ENCODE results near the gene ACTRT2.

The ACTRT2 gene

DNA sequence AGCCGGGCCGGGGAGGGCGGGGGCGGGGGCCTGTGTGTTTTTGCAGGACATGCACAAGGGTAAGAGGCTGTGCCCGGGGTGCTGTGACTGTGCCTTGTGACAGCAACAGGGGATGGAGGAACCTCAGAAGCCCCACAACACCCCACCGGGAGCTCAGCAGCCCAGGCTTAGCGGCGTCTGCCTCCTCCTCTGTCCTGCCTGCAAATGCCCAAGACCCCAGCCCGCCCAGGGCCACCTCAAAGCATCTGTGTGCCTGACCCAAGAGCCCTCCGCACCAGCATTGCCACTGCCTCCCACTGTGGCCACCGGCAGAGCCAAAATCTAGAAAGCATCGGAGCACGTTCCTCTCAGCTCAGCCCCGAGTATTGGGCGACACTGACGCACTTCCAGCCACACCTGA, 2.7 kb upstream of the ACTRT2 start:
- in situ Hi-C loops (cut with HindIII; ENCODE audit: low pct_unique_long_range_greater_than_20kb, low sequenced_read_pairs), result no loop called here
- no peak for TF ChIP-seq JUND (IDR thresholded peaks at IDR 0.05; ENCODE audit: low read depth)
- DNase-seq (ENCODE audit: low read depth in 1 of 2, low spot score in 1 of 2), result no peak

DNA sequence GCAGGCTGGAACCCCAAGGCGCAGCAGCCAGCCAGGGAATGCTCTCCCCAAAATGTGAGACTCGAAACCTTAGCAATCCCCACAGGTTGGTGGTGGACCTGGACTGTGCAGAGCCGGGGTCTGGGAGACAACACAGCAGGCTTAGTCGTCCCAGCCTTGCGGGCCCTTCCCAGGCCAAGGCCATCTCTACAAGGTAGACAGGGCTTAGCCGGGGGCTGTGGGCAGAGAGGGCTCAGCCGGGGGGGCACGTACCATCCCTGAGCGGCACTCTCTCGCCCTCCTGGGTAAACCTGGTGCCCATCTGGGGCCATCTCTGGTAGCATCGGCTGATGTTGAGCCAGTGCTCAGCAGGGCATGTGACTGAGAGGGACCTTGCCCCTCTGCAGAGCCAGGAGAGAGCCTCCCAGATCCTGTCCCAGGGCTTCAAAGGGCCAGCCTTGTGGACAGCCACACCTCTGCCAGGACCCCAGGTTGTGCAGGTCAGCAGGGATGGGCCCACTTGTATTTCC, 2.2 kb upstream of the ACTRT2 start:
- TF ChIP-seq JUND (IDR thresholded peaks at IDR 0.05; ENCODE audit: low read depth), result no peak
- in situ Hi-C loops (cut with HindIII; ENCODE audit: low pct_unique_long_range_greater_than_20kb, low sequenced_read_pairs), result no loop called here
- no peak for DNase-seq (ENCODE audit: low read depth in 1 of 2, low spot score in 1 of 2)

DNA sequence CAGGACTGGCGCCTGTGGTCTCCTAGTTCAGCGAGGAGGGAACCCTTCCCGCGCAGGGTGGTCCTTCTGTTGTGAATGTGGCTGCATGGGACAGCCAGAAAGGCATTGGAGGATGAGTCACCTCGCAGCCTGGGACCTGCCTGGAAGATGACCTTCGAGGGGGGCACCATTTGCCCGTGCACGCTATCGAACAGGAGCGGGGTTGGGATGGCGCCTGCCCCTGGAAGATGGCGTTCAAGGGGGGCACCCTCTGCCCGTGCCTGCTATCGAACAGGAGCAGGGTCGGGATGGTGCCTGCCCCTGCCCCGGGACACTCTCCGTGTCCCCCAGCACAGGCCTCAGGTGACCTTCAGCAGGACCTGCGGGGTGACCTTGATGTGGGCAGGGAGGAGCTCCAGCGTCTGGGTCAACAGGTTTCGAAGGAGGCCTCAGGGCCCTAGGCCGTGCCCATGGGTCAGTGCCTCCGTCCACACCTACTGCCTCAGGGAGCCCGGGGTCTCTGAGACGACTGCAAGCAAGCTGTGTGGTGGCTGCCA, 1.7 kb upstream of the ACTRT2 start:
- no peak for DNase-seq (ENCODE audit: low read depth in 1 of 2, low spot score in 1 of 2)
- no peak for TF ChIP-seq JUND (IDR thresholded peaks at IDR 0.05; ENCODE audit: low read depth)
- in situ Hi-C loops (cut with HindIII; ENCODE audit: low pct_unique_long_range_greater_than_20kb, low sequenced_read_pairs), result no loop called here

DNA sequence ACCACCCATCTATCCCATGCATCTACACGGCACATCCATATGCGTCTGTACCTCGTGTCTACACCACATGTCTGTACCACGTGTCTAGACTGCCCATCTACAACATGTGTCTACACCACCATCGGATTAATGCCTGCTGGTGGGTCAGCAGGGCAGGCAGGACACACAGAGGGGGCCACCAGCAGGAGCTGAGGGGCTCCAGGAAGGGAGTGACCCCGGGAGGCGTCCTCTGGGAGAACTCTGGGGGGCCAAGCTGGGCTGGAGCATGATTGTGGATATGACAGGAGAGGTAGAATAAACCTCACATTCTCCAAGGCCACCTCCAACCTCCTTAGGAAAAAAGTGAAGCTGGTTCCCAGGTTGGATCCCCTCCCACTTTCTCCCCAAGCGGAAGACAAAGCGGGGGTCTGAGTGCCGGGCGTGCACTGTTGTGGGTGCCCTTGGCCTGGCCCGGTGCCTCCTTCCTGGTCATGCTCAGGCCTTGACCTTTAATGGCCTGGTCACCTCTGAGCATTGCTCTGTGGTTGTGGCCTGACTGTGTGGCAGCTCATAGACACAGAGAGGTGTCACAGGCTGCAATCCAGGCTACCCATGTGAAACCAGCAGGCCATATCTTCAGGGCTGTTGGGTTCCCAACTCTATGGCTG, 881 bp upstream of the ACTRT2 start:
- no peak for TF ChIP-seq JUND (IDR thresholded peaks at IDR 0.05; ENCODE audit: low read depth)
- in situ Hi-C loops (cut with HindIII; ENCODE audit: low pct_unique_long_range_greater_than_20kb, low sequenced_read_pairs), result no loop called here
- DNase-seq (ENCODE audit: low read depth in 1 of 2, low spot score in 1 of 2), result no peak

DNA sequence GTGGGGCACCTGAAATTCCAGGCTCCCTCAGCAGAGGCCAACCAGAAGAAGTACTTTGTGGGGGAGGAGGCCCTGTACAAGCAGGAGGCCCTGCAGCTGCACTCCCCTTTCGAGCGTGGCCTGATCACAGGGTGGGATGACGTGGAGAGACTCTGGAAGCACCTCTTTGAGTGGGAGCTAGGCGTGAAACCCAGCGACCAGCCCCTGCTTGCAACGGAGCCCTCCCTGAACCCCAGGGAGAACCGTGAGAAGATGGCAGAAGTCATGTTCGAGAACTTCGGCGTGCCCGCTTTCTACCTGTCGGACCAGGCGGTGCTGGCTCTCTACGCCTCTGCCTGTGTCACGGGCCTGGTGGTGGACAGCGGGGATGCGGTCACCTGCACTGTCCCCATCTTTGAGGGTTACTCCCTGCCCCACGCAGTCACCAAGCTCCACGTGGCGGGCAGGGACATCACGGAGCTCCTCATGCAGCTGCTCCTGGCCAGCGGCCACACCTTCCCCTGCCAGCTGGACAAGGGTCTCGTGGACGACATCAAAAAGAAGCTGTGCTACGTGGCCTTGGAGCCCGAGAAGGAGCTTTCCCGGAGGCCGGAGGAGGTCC, 634 bp downstream of the ACTRT2 start:
- no peak for TF ChIP-seq JUND (IDR thresholded peaks at IDR 0.05; ENCODE audit: low read depth)
- DNase-seq (ENCODE audit: low read depth in 1 of 2, low spot score in 1 of 2), result no peak
- in situ Hi-C loops (cut with HindIII; ENCODE audit: low pct_unique_long_range_greater_than_20kb, low sequenced_read_pairs), result no loop called here

DNA sequence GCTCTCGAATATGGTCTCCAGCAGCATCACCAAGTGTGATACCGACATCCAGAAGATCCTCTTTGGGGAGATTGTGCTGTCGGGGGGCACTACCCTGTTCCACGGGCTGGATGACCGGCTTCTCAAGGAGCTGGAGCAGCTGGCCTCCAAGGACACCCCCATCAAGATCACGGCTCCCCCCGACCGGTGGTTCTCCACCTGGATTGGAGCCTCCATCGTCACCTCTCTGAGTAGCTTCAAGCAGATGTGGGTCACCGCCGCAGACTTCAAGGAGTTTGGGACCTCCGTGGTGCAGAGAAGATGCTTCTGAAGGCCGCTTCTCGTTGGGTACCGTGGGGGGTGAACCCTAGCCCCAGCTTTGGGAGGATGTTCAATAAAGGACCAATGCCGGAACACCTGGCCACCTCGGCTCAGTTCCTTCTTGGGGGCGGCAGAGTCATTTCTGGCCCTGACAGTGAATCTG, 1.3 kb downstream of the ACTRT2 start:
- in situ Hi-C loops (cut with HindIII; ENCODE audit: low pct_unique_long_range_greater_than_20kb, low sequenced_read_pairs), result no loop called here
- DNase-seq (ENCODE audit: low read depth in 1 of 2, low spot score in 1 of 2), result no peak
- no peak for TF ChIP-seq JUND (IDR thresholded peaks at IDR 0.05; ENCODE audit: low read depth)

DNA sequence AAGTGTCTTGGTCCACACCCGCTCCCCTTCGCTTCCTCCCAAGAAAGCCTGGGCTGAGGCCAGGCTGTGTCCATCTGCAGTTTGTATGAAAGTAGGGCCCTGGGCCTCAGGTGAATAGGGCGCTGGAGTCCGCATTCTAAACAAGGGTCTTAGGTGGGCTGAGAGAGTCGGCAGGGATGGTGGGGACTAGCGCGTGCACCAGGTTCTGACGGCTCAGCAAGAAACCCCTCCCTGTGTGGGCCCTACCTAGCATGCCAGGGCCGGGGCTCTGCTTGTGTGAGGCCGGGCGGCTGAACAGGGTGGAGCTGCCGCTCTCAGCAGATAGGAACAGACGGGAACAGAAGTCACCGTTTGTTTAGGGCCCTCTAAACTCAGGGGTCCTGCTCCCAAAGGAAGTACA, 1.7 kb downstream of the ACTRT2 start:
- in situ Hi-C loops (cut with HindIII; ENCODE audit: low pct_unique_long_range_greater_than_20kb, low sequenced_read_pairs), result no loop called here
- DNase-seq (ENCODE audit: low read depth in 1 of 2, low spot score in 1 of 2), result no peak
- TF ChIP-seq JUND (IDR thresholded peaks at IDR 0.05; ENCODE audit: low read depth), result no peak

DNA sequence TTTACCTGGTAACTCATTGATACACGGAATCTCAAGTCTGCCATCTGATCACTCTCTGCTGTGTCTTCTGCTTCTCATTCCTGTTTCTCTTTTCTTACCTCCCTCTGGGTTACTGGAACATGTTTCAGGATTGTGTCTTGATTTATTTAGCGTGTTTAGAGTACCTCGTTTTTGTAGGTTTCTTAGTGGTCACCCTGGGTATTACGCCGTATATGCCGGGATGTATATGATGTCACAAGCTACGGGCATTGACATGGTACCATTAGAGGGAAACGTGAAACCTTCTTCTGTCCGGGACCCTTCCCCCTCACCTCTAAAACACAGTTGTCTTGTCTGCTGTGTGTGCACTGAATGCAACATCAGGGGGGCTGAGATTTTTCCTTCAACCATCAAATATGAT, 2.8 kb downstream of the ACTRT2 start:
- in situ Hi-C loops (cut with HindIII; ENCODE audit: low pct_unique_long_range_greater_than_20kb, low sequenced_read_pairs), result no loop called here
- DNase-seq (ENCODE audit: low read depth in 1 of 2, low spot score in 1 of 2), result peak in 1 of 2 experiments; percentile 2
- no peak for TF ChIP-seq JUND (IDR thresholded peaks at IDR 0.05; ENCODE audit: low read depth)

DNA sequence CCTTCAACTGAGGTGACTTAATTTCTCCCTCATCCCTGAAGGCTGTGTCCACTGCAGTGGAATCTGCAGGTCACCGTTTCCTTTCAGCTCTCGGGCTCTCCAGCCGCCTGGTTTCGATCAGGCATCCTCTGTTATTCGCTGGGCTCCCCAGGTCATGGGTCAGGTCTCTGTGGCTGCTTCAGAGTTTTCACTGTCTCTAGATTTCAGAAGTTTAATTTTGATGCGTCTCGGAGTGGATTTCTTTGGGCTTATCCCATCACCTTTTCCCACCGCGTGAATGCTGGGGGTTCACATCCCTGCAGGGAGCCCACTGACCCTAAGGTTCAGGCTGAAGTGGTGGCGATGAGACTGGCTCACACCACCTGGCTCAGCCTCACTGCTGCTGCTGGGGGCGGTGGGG, 3.3 kb downstream of the ACTRT2 start:
- in situ Hi-C loops (cut with HindIII; ENCODE audit: low pct_unique_long_range_greater_than_20kb, low sequenced_read_pairs), result no loop called here
- no peak for DNase-seq (ENCODE audit: low read depth in 1 of 2, low spot score in 1 of 2)
- TF ChIP-seq JUND (IDR thresholded peaks at IDR 0.05; ENCODE audit: low read depth), result no peak

DNA sequence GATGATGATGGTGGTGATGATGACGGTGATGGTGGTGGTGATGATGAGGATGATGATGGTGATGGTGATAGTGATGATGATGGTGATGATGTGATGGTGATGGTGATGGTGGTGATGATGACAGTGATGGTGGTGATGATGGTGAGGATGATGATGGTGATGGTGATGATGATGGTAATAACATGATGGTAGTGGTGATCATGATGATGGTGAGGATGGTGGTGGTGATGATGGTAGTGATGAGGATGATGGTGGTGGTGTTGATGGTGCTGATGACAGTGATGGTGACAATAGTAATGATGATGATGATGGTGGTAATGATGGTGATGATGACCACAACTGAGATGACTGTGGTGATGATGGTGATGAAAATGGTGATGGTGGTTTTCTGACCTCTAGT, 4.9 kb downstream of the ACTRT2 start:
- no peak for TF ChIP-seq JUND (IDR thresholded peaks at IDR 0.05; ENCODE audit: low read depth)
- no peak for DNase-seq (ENCODE audit: low read depth in 1 of 2, low spot score in 1 of 2)
- in situ Hi-C loops (cut with HindIII; ENCODE audit: low pct_unique_long_range_greater_than_20kb, low sequenced_read_pairs), result no loop called here

DNA sequence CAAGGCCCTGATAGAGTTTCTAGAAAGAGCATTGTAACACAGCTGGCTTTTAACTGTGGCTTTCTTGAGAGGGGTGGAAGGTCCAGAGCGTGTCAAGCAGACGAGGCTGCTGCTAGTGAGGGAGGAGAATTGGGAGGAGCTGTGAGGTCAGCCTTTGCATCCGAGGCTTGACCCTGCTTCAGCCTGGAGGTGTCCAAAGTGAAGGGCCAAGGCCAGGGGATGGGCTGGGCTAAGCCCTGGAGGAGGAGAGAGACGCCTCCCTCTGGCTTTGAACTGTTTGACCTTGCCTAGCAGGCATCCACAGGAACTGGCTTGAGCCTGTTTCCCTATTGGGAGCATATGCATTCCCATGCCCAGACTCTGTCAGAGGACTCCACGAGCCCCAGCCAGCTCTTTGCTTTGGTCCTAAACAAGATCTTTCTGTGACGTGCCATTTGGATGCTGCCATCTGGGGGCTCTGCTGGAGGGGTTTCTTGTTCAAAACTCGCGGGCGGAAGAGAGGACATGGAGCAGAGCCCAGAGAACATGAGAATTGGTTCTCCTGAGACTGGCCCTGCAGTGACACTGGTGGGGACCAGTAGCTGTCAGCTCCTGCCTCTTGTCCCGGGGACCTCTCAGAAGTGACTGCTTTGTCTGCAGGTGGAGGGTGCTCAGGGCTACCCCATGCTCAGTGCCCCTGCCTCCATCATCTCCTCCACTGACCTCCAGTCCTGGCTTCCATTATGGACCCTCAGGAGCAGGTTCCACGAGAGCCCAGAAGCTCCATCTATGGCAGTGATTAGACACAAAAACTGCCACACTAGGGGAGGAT, 5.5 kb downstream of the ACTRT2 start:
- DNase-seq (ENCODE audit: low read depth in 1 of 2, low spot score in 1 of 2), result no peak
- no peak for TF ChIP-seq JUND (IDR thresholded peaks at IDR 0.05; ENCODE audit: low read depth)
- in situ Hi-C loops (cut with HindIII; ENCODE audit: low pct_unique_long_range_greater_than_20kb, low sequenced_read_pairs), result no loop called here

DNA sequence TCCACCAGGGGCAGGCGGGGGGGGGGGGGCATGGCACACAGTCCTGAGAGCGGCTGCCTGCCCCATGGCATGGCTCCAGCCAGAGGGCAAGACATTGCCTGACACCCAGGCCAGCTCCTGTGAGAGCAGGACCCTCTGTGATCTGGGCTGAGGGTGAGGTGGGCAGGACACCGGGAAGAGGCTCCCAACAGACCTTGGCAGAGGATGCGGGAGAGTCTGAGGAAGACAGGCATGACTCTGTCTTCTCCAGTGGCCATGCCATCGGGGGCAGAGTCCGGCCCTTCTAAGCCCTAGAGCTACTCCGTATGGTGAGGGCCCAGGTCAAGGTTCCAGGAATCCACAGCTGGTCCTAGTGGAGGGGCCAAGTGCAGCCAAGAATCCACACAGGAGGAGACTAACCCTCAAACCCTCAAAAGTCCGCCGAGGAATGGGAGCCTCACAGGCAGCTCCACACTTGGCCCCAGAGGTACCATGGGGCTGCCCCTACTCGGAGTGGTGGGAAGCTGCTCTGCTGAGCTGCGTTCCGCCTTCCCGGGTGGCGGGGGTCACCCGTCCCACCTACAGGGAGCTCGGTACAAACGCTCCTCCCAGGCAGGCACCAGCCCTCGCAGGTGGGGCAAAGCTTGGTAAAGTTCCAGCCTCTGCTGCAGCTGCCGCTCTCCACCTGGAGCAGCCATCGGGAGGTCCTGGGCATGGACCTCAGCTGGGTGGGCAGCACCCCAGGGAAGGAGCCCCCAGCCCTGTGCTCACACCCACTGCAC, 6.5 kb downstream of the ACTRT2 start:
- in situ Hi-C loops (cut with HindIII; ENCODE audit: low pct_unique_long_range_greater_than_20kb, low sequenced_read_pairs), result no loop called here
- no peak for DNase-seq (ENCODE audit: low read depth in 1 of 2, low spot score in 1 of 2)
- no peak for TF ChIP-seq JUND (IDR thresholded peaks at IDR 0.05; ENCODE audit: low read depth)

Data from T47D (cell line).